DLD1 (cell line): ENCODE measurements around the gene RBM33.

Source experiments
- in situ Hi-C: cut with HindIII; loops from 2 replicates; pipeline ENCODE4 v1.10.0; 2017; ENCODE audit warnings: low sequenced_read_pairs

The RBM33 gene

DNA sequence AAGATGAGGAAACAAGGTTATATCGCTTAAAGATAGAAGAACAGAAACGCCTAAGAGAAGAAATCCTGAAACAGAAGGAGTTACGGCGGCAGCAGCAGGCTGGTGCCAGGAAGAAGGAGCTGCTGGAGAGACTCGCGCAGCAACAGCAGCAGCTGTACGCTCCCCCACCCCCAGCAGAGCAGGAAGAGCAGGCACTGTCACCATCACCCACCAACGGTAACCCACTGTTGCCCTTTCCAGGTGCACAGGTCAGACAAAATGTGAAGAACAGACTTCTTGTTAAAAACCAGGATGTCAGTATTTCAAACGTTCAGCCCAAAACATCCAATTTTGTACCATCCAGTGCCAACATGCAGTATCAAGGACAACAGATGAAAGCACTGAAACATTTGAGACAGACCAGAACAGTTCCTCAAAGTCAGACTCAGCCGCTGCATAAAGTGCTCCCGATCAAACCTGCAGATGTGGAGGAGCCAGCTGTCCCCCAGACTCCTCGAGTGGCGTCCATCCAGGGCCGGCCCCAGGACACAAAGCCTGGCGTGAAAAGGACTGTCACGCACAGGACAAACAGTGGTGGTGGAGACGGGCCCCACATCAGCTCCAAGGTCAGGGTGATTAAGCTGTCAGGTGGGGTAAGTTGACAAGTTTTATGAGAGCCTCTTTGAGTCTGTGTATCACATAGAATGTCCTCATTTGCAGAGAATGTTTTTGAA lies 100.7 kb downstream of the RBM33 start:
- in situ Hi-C loops = no loop called here

GRCh38 chr7:155745737-155746136 lies 101.3 kb downstream of the RBM33 start:
- in situ Hi-C loops = no loop called here

GRCh38 chr7:155746188-155746587 lies 101.7 kb downstream of the RBM33 start:
- in situ Hi-C loops = no loop called here

DNA sequence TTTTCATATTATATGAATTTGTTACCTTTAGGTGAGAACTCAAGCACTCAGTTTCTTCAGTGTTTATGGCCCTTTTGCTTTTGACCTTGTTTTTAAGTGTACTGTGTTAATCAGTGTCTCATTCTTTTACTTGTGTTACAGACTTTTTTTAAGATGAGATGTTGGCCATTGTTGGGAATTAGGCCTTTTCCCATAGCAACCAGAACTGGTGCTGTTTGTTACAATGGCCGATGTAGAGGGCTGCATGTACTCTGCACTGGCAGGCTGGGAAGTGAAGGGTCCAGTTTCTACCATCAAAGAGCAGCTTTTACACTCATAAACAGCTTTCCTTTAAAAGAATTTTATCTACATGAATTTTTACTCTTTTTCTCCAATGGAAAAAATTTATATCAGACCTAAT lies 102.7 kb downstream of the RBM33 start:
- in situ Hi-C loops = no loop called here

DNA sequence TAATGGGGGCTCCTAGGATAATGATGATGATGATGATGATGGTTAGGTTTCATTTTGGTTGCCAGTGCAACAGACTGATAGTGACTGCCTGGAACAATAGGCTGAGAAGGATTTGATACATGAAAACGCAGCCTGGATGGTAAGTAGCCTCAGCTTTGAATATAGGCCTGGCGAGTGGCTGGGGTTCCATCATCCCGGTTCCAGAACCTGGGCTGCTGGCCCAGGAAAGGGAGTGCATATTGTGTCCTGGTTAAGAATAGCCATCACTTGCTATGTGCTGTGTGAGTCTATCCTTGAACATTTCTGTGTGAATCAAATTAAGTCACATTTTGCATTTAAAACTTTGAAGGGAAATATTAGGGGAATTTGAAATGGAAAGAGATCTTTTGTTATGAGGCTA lies 105.1 kb downstream of the RBM33 start:
- in situ Hi-C loops = no loop called here

DNA sequence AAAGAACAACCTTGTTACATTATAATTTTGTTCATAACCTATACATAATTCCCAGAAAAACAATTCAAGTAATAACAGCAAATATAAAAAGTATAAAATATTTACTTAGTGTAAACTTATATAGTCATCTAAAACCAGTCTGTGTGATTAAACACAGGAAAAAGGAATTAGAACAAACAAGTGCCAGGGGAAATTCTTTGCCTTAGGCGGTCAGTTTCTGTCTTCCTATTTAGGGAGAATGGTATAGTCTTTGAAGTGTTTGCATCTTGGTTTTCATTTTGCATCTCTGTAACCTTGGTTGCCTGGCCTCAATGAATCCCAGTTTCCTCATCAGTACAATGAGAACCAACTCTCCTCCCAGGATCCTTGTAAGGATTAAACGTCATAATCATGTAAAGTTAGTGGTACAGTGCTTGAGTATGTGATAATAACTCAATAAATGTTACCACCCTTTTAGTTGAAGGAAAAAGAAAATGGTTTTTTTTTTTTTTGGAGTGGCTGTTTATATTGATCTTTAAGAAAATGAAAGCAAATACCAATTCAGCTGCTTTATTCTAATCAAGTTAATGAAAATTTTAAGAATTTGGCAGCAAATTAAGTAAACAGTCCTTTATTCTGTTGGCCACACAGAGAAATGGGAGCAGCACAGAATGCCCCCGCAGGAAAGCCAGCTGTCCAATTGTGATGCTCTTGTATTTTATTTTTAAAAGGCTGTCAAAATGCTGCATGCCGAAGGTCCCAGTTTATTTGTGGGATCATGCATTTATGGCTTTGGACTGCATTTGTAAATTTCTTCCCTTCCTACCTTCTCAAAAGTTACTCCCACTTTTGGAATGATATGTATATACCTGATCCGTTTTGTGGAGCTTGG lies 106.0 kb downstream of the RBM33 start:
- in situ Hi-C loops = no loop called here

DNA sequence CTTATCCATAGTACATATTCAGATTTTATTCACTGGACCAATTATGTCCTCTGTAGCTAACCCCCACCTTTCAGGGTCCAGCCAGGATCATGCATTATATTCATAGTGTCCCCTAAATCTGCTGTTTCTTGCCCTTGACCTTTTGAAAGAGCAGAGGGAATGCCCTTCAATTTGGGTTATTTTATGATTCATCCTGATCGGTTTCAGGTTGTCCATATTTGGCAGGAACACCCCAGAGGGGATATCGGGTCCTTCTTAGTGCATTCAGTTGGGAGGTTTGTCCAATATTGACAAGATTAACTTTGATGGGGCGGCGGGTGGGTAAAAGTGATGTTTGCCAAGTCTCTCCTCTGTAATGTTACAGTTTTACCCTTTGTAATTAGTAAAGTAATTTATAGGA lies 106.9 kb downstream of the RBM33 start:
- in situ Hi-C loops = no loop called here

GRCh38 chr7:155752756-155753445 lies 108.4 kb downstream of the RBM33 start:
- in situ Hi-C loops = no loop called here

GRCh38 chr7:155753446-155753965 lies 109.0 kb downstream of the RBM33 start:
- in situ Hi-C loops = no loop called here

DNA sequence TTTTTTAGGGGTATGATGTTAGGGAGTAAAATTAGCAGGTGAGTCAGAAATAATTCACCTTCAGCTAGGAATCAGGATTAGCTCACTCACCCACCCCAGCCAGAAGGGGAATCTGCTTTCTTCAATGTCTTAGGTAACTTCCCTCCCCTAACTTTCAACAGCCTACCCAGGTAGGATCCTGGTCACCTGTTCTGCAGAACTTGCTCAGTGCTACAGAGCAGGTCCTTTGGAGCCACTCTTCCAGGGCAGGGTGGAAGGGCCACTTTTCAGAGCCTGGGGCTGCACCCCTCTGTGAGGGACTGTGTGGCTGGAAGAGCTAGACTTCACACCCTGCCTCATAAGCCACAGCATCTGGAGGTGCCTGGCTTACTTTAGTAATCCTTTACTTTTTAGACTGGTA lies 109.7 kb downstream of the RBM33 start:
- in situ Hi-C loops = no loop called here

DNA sequence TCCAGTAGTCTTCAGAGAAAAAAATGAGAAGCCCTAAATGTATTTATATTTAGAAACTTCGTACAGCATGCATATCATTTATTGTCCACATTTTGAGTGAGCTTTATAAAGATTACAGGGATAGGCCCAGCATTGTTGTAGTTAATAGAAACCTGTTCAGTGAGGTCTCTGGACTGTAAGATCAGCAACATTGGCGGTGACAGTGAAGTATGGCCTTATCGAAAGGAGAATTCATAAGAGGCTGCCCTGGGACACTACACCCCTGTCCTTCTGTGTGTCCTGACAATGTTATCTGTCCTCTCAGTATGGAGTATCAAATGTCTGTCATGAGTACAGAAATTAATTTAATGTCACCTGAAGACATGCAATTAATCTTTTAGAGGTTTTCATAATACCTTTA lies 110.6 kb downstream of the RBM33 start:
- in situ Hi-C loops = no loop called here

GRCh38 chr7:155756322-155756721 lies 111.9 kb downstream of the RBM33 start:
- in situ Hi-C loops = no loop called here

DNA sequence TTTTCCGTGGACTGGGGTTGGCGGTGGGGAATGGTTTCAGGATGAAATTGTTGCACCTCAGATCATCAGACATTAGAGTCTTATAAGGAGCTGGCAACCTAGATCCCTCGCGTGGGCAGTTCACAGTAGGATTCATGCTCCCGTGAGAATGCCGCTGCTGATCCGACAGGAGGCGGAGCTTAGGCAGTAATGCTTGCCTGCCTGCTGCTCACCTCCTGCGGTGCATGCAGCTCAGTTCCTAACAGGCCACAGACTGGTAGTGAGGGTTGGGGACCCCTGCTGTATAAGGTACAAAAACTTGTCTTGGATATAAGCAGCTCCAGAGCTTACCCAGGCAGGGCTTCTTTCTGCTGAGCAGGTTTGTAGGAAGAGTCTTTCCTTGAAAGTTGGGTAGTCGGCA lies 113.9 kb downstream of the RBM33 start:
- in situ Hi-C loops = no loop called here

DNA sequence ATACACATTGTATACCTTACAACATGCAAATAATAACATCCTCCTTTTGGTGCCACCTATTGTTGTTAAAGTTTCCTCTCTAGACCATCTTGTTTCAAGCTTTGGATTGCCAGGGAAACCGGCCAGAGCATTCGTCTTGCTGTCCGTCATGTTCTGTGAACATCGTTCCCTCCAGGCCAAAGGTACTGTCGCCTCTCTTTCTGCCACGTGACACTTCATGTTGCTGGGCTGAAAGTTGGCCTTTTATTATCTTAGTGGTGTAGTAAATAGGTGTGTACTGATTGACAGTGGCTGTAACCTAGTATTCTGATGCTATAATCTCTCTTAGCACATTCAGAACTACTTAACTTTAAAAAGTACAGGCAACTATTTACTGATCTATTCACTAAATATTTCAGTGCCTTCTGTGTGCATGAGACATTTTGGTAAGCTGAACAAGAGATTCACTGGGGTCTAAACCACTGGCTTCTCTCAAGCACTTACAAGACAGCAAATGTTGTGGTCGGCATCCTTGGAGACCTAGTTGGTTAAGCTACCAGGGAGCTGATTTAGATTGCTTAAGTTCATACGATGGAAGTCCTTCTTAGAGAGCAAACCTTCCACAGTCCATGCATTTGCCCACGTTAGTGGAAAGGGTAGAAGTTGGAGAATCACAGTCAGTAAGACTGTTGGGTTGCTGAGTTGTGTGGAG lies 115.4 kb downstream of the RBM33 start:
- in situ Hi-C loops = no loop called here

GRCh38 chr7:155761162-155761561 lies 116.7 kb downstream of the RBM33 start:
- in situ Hi-C loops = no loop called here

DNA sequence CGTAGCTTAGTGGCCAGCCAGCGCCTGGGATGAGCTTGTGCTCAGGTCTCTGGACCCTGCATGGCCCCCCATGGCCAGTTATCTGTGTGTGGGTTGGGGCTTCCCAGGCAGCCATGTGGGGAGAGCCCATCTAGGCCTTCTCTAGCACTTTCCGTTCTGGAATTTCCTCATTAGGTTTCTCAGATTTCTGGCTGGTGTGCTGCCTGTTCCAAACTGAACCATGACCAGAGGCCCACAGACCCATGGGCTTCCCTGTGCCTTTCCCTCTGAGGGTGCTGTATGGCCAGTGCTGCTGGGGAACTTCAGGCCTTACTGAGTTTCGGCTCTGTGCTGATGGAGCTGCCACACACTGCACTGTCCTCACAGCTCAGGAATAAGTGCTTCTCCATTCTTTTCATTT lies 117.6 kb downstream of the RBM33 start:
- in situ Hi-C loops = no loop called here

- in situ Hi-C loops = no loop called here
Observed at GRCh38 chr7:155762655-155763054, 118.2 kb downstream of the RBM33 start.

DNA sequence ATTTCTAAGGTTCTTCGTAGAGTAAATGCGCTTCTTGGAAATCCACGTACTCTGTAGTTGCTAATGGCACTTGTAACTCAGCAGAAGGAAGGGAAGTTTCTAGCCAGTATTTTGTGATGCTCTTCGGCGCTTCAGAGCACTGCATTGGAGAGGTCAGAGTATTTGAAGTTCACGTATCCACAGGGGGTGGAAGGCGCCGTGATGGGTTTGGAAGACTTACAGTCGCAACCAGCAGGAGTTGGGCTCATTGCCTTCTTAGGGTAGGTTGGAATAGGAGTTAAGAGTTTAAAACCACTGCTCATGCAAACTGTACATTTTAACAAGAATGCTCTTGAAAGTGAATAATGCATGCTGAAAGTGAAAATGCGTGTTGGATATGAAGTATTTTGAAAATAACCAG lies 118.7 kb downstream of the RBM33 start:
- in situ Hi-C loops = no loop called here

- in situ Hi-C loops = no loop called here
Observed at GRCh38 chr7:155763691-155764437, 119.4 kb downstream of the RBM33 start.

DNA sequence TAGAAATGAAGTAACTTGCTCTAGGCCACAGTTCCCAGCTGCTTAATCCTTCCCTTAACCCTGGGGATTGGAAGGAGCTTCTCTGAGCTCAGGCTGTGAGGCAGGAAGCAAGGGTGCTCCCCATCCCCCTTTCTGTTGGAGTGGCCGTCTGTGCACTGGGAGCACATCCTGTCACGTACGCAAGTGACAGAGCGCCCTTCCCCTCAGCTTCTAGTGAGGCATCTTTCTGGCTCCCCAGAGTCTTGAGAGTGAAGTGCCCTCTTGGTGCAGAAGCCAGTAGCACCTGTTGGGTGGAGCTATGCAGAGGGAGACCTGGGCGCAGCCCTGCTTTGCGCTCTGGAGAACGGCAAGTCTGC lies 120.0 kb downstream of the RBM33 start:
- in situ Hi-C loops = no loop called here
